Pancreas (tissue), 10 donors: ENCODE data around the gene MED13. TPM values are rescaled to one million over a fixed set of nuclear protein-coding genes. Genes with fewer than 3 reads are reported as not detected.

Source experiments
- ATAC-seq, 4 donors: fragments of 200-7000 bp; cut with Tn5 transposase; one replicate each; pipeline versions ENCODE4 v1.8.0 to v1.9.1; 2020; ENCODE audit warnings: mild to moderate bottlenecking in 4 of 4, moderate library complexity in 4 of 4
- DNase-seq, 6 donors: peaks; one replicate each; pipeline ENCODE4 v3.0.0-alpha.2; 2020
- FAIRE-seq: peaks from 2 replicates; lab custom pipeline; 2012; peaks lifted over from hg19 to GRCh38; lab: Jason Lieb, UNC
- H3K27ac ChIP-seq, 4 donors: fragments of 200-600 bp; sonication (generic); 1 replicate in 3 of 4; 2 replicates in 1 of 4; pipeline versions ENCODE4 v1.5.0 to v1.8.0; 2020
- H3K27me3 ChIP-seq, 4 donors: fragments of 200-600 bp; one replicate each; pipeline ENCODE4 v1.8.0; 2021
- H3K36me3 ChIP-seq, 3 donors: fragments of 200-600 bp; sonication (generic) in 1 of 3; one replicate each; pipeline versions ENCODE4 v1.5.0 to v1.8.0; 2020 to 2021
- H3K4me1 ChIP-seq, 3 donors: fragments of 200-600 bp; one replicate each; pipeline ENCODE4 v1.8.0; 2021
- H3K4me3 ChIP-seq, 4 donors: fragments of 200-600 bp; sonication (generic) in 2 of 4; one replicate each; pipeline versions ENCODE4 v1.5.0 to v1.8.0; 2020 to 2021
- H3K9me3 ChIP-seq, 4 donors: fragments of 200-600 bp; one replicate each; pipeline ENCODE4 v1.8.0; 2021
- WGBS, 2 donors: extraction: QIAGEN DNeasy Blood & Tissue Kit; methylation state at CpG; one replicate each; pipeline ENCODE4 v1.1.7; 2013; 5-methylcytosine and 5-hydroxymethylcytosine counted together
- intact Hi-C, 3 donors: fragments of 100-400 bp; cut with DNase I; formaldehyde crosslinking; loops; one replicate each; pipeline versions ENCODE4 v1.11.1 to v1.14.2; 2022
- polyA plus RNA-seq, 2 donors: library from polyadenylated mRNA; stranded (reverse); fragments of 200-250 nt; gene quantifications; one replicate each; pipeline ENCODE4 v1.2.3, GENCODE V29; 2013
- total RNA-seq, 6 donors: library from RNA; stranded (reverse); fragmentation: NEBNext Ultra II Directional in 4 of 6; extraction: Animal tissue kit (Norgen Biotek cat#: 25700) in 4 of 6; gene quantifications; one replicate each; pipeline versions ENCODE4 v1.2.1 to v1.2.4, GENCODE V29; 2021 to 2023
- TF ChIP-seq, protein P1 (sequence below), 4 donors: fragments of 200-600 bp; sonication (generic) in 3 of 4; IDR thresholded peaks; one replicate each; pipeline versions ENCODE4 v1.5.0 to v1.8.0; 2021; ENCODE audit warnings: antibody characterized with exemption in 4 of 4
- donor health status: healthy with polysubstance abuse.
- donor health status: DM: no; HTN: no; CAD: no; lungs with moderate emphysema.
- donor health status: DM: no; HTN: no; CAD: no.
- donor health status: control.
- donor health status: control.
- donor health status: Bipolar disorder and iron deficiency.
- donor health status: DM: yes; HTN: yes; CAD: no.
- donor health status: DM: no; HTN: no; CAD: no.
- donor health status: DM: no; HTN: no; CAD: no.
- donor health status: DM: yes; HTN: yes; CAD: no.

MED13 gene
- total and polyA plus RNA-seq, 8 donors, result 5.0 to 39.8 (median 27.6) TPM

DNA sequence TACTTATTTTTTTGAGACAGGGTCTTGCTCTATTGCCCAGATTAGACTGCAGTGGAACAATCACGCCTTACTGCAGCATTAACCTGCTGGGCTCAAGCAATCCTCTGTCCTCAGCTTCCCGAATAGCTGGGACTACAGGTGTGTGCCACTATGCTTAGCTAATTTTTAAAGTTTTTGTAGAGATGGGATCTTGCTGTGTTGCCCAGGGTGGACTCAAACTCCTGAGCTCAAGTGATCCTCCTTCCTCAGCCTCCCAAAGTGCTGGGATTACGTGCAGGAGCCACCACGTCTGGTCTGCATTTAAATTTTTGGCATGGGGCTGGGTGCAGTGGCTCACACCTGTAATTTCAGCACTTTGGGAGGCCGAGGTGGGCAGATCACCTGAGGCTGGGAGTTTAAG lies 96.3 kb downstream of the MED13 start:
- 96 to 98% methylated on average over 5 of the region's 5 CpGs for WGBS, 2 donors
- no peaks in the 10 kb centered on the region for H3K9me3 ChIP-seq
- FAIRE-seq, result no peak
- H3K36me3 ChIP-seq, result peaks cover 0 to 52% (median 17%) of the 10 kb centered on the region in 3 donors
- no peak overlapping the region for H3K4me3 ChIP-seq
- no peaks in the 10 kb centered on the region for H3K27me3 ChIP-seq
- intact Hi-C loops, result no loop called here
- no peak overlapping the region for H3K27ac ChIP-seq
- DNase-seq, result no peak
- H3K4me1 ChIP-seq, result peaks cover 0 to 6% (median 0%) of the 10 kb centered on the region in 3 donors
- no peak for ATAC-seq
- TF ChIP-seq, protein P1, sequence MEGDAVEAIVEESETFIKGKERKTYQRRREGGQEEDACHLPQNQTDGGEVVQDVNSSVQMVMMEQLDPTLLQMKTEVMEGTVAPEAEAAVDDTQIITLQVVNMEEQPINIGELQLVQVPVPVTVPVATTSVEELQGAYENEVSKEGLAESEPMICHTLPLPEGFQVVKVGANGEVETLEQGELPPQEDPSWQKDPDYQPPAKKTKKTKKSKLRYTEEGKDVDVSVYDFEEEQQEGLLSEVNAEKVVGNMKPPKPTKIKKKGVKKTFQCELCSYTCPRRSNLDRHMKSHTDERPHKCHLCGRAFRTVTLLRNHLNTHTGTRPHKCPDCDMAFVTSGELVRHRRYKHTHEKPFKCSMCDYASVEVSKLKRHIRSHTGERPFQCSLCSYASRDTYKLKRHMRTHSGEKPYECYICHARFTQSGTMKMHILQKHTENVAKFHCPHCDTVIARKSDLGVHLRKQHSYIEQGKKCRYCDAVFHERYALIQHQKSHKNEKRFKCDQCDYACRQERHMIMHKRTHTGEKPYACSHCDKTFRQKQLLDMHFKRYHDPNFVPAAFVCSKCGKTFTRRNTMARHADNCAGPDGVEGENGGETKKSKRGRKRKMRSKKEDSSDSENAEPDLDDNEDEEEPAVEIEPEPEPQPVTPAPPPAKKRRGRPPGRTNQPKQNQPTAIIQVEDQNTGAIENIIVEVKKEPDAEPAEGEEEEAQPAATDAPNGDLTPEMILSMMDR (IDR thresholded peaks at IDR 0.05), result no peak

DNA sequence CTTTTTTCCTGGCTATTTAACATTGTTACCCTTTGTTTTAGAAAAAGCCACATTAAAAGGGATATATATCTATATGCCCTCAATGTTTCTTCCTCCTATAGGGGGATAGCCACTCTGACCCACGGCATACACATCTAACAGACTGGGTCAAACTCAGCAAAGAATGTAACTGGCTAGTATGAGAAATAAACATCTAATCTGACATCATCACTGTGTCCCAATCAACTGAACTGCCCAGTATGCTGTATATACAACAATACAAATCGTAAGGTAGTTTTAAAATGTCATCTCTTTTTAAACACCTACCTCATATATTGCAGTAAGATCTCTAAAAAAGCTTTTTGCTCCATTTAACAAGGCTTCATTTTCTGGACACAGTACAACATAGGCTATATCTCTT lies 97.3 kb downstream of the MED13 start:
- ATAC-seq, result no peak
- intact Hi-C loops, result no loop called here
- peaks cover 0 to 6% (median 0%) of the 10 kb centered on the region in 3 donors for H3K4me1 ChIP-seq
- DNase-seq, result no peak
- TF ChIP-seq, protein P1 (IDR thresholded peaks at IDR 0.05), result no peak
- H3K9me3 ChIP-seq, result no peaks in the 10 kb centered on the region
- H3K27me3 ChIP-seq, result no peaks in the 10 kb centered on the region
- no peak overlapping the region for H3K27ac ChIP-seq
- no peak for FAIRE-seq
- peaks cover 0 to 62% (median 15%) of the 10 kb centered on the region in 3 donors for H3K36me3 ChIP-seq
- no peak overlapping the region for H3K4me3 ChIP-seq
- 91 to 92% methylated on average over 2 of the region's 2 CpGs for WGBS, 2 donors

DNA sequence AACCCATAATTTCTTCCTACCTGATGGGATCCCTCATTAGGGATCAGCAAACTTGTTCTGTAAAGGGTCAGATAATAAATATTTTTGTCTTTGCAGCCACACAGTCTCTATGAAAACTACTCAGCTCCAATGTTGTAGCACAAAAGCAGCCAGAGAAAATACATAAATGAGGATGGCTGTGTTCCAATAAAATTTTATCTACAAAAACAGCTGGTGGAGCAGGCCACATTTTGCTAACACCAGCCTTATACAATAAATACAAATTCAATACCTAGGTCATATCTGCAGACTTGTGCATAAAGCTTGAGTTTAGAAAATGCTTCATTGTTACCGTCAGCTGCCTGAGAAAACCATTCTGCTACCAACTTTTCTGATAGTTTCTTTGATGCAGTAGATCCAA lies 98.9 kb downstream of the MED13 start:
- ATAC-seq, result peak in 1 of 4 donors; percentile 45
- intact Hi-C loops, result no loop called here
- H3K36me3 ChIP-seq, result peaks cover 0 to 56% (median 17%) of the 10 kb centered on the region in 3 donors

GRCh38 chr17:61955619-61956018 lies 109.5 kb downstream of the MED13 start:
- intact Hi-C loops, result no loop called here
- TF ChIP-seq, protein P1 (IDR thresholded peaks at IDR 0.05), result no peak
- Histone ChIP-seq H3K27me3 (no peaks in the 10 kb centered on the region), H3K4me3 (no peak overlapping the region), H3K27ac (no peak overlapping the region), H3K4me1 (no peaks in the 10 kb centered on the region), H3K36me3 (peaks cover 3 to 59% (median 16%) of the 10 kb centered on the region in 3 donors), H3K9me3 (no peaks in the 10 kb centered on the region)
- no peak for DNase-seq
- WGBS, 2 donors, result 72 to 76% methylated on average over 4 of the region's 4 CpGs
- no peak for ATAC-seq
- no peak for FAIRE-seq

More for the DNA sequence above, 98.9 kb downstream of the MED13 start:
- Histone ChIP-seq H3K27me3 (no peaks in the 10 kb centered on the region), H3K9me3 (no peaks in the 10 kb centered on the region), H3K4me1 (peaks cover 0 to 6% (median 0%) of the 10 kb centered on the region in 3 donors), H3K4me3 (no peak overlapping the region), H3K27ac (no peak overlapping the region)
- DNase-seq, result no peak
- WGBS, 2 donors, result 0 to 1% methylated on average over 1 of the region's 1 CpG
- TF ChIP-seq, protein P1 (IDR thresholded peaks at IDR 0.05), result no peak
- FAIRE-seq, result no peak

DNA sequence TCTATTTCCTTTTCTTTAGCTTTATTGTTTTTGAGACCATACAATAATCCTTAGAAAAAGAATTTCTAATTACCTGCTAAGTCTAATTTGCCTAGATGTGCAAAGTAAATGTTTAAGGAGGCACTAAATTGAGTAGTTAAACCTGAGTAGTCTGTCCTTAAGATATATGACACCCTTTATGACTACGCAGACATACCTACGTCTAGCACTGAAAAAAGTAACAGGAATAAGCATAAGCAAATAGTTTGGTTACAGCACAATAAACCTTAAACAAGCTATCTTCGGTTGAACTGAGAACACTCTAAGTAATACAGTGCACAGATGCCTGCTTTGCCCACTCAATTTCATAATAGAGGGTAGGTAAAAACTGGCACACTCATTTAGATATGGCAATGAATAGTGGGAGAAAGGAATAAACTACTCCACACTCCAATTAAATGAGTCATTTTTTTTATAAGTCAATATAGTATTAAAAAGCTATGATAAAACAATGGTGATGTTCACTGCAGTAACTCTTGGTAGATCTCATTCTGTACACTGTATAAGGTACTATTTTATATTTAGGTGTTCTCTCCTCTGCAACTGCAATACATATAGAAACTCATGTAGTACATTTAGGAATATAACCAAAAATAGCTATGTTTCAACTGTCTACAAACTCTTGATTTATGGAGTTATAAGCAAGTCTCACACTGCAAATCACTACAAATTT lies 117.6 kb downstream of the MED13 start:
- FAIRE-seq (no peak), DNase-seq (no peak), ATAC-seq (no peak)
- Histone ChIP-seq H3K4me1 (peaks cover 0 to 10% (median 8%) of the 10 kb centered on the region in 3 donors), H3K27me3 (no peaks in the 10 kb centered on the region), H3K36me3 (peaks cover 3 to 59% (median 26%) of the 10 kb centered on the region in 3 donors), H3K27ac (no peak overlapping the region), H3K9me3 (no peaks in the 10 kb centered on the region), H3K4me3 (no peak overlapping the region)
- TF ChIP-seq, protein P1 (IDR thresholded peaks at IDR 0.05), result no peak
- intact Hi-C loops, result no loop called here
- WGBS, 2 donors, result 80 to 83% methylated on average over 3 of the region's 3 CpGs
